H1 (cell line): ENCODE measurements around the gene YIPF1. TPM values are rescaled to one million over a fixed set of nuclear protein-coding genes. Genes with fewer than 3 reads are reported as not detected.

Experiments used
- CTCF ChIA-PET: fragments of 300-600 bp; sonication (Branson Sonifier 250); formaldehyde crosslinking; loops from one replicate; lab custom pipeline; 2021; ENCODE audit not compliant: partially characterized antibody; lab: Charles Lee
- POLR2A ChIA-PET: fragments of 300-600 bp; sonication (Branson Sonifier 250); formaldehyde crosslinking; loops from one replicate; lab custom pipeline; 2021; ENCODE audit warnings: inconsistent platforms; ENCODE audit not compliant: partially characterized antibody; lab: Charles Lee
- DNase-seq, 2 experiments: peaks; one replicate each; pipeline versions ENCODE4 v3.0.0 to v3.0.0-alpha.2; 2010 to 2022; ENCODE audit warnings: low spot score in 2 of 2, low read depth in 1 of 2, mixed read lengths in 1 of 2
- FAIRE-seq: peaks from 2 replicates; lab custom pipeline; 2011; peaks lifted over from hg19 to GRCh38; lab: Jason Lieb, UNC
- H2AFZ ChIP-seq: 2 replicates; pipeline ENCODE4 v1.8.1; 2012; ENCODE audit warnings: low read length, inconsistent platforms
- H2AK5ac ChIP-seq: 2 replicates; pipeline ENCODE4 v1.6.1; 2013; ENCODE audit warnings: low read depth, low read length
- H2BK120ac ChIP-seq: replicated peaks from 2 replicates; pipeline ENCODE3; 2013; ENCODE audit warnings: low read depth, low read length, inconsistent platforms
- H2BK12ac ChIP-seq: 2 replicates; pipeline ENCODE4 v1.6.1; 2013; ENCODE audit warnings: low read depth, low read length
- H2BK15ac ChIP-seq: 2 replicates; pipeline ENCODE4 v1.6.1; 2013; ENCODE audit warnings: low read length
- H2BK20ac ChIP-seq: 2 replicates; pipeline ENCODE4 v1.6.1; 2013; ENCODE audit warnings: low read length
- H2BK5ac ChIP-seq: 2 replicates; pipeline ENCODE4 v1.6.1; 2013; ENCODE audit warnings: low read depth, low read length
- H3K14ac ChIP-seq: 2 replicates; pipeline ENCODE4 v1.6.1; 2013; ENCODE audit warnings: inconsistent platforms; ENCODE audit not compliant: insufficient read length
- H3K18ac ChIP-seq: 2 replicates; pipeline ENCODE4 v1.6.1; 2013; ENCODE audit warnings: low read length; ENCODE audit errors: extremely low read depth
- H3K23ac ChIP-seq: 2 replicates; pipeline ENCODE4 v1.6.1; 2013; ENCODE audit warnings: inconsistent platforms; ENCODE audit not compliant: insufficient read length
- H3K23me2 ChIP-seq: 2 replicates; pipeline ENCODE4 v1.6.1; 2013; ENCODE audit warnings: low read depth, low read length
- H3K27ac ChIP-seq: 2 replicates; pipeline ENCODE4 v1.6.1; 2011; ENCODE audit warnings: low read depth, low read length, inconsistent platforms
- H3K27me3 ChIP-seq, 4 experiments: replicated peaks in 1 of 4; 1 replicate in 1 of 4; 2 replicates in 3 of 4; pipeline versions ENCODE4 v1.6.1 to v1.8.1; 2011 to 2013; ENCODE audit warnings: low read length in 3 of 4, mild to moderate bottlenecking in 3 of 4, inconsistent platforms in 2 of 4, mixed read lengths in 2 of 4, moderate library complexity in 1 of 4; ENCODE audit not compliant: control insufficient read depth in 3 of 4, insufficient read depth in 3 of 4; ENCODE audit errors: extremely low read depth in 1 of 4
- H3K36me3 ChIP-seq, 4 experiments: 2 replicates each; pipeline versions ENCODE4 v1.6.1 to v1.8.1; 2011 to 2013; ENCODE audit warnings: mild to moderate bottlenecking in 4 of 4, low read length in 3 of 4, moderate library complexity in 2 of 4, control low read depth in 1 of 4, inconsistent platforms in 1 of 4; ENCODE audit not compliant: insufficient read depth in 4 of 4, control insufficient read depth in 2 of 4
- H3K4ac ChIP-seq: replicated peaks from 2 replicates; pipeline ENCODE3; 2013; ENCODE audit warnings: low read length, low read depth, mixed read lengths, inconsistent platforms; ENCODE audit not compliant: insufficient read length
- H3K4me1 ChIP-seq, 4 experiments: replicated peaks in 1 of 4; 1 replicate in 1 of 4; 2 replicates in 3 of 4; pipeline versions ENCODE4 v1.6.1 to v1.8.1; 2011 to 2013; ENCODE audit warnings: low read length in 3 of 4, inconsistent platforms in 2 of 4, mixed read lengths in 1 of 4; ENCODE audit not compliant: insufficient read depth in 4 of 4, control insufficient read depth in 3 of 4
- H3K4me2 ChIP-seq, 2 experiments: 2 replicates each; pipeline versions ENCODE4 v1.6.1 to v1.8.1; 2011 to 2013; ENCODE audit warnings: low read depth in 2 of 2, low read length in 2 of 2, control low read depth in 1 of 2, inconsistent platforms in 1 of 2, mild to moderate bottlenecking in 1 of 2; ENCODE audit not compliant: insufficient read depth in 1 of 2
- H3K4me3 ChIP-seq, 4 experiments: fragments of 200-600, 300-600 bp in 1 of 4; sonication (generic), shearing (Covaris generic), sonication (Bioruptor Twin) in 1 of 4; 2 replicates each; pipeline versions ENCODE4 v1.5.1 to v1.8.1; 2011 to 2016; ENCODE audit warnings: low read length in 4 of 4, low read depth in 3 of 4, control low read depth in 2 of 4, inconsistent platforms in 2 of 4, mild to moderate bottlenecking in 2 of 4, mixed read lengths in 1 of 4, moderate library complexity in 1 of 4; ENCODE audit not compliant: insufficient read depth in 2 of 4; ENCODE audit errors: extremely low read depth in 1 of 4
- H3K56ac ChIP-seq: replicated peaks from 2 replicates; pipeline ENCODE3; 2013; ENCODE audit warnings: low read depth, mild to moderate bottlenecking, mixed read lengths, low read length, inconsistent platforms; ENCODE audit not compliant: insufficient read length
- H3K79me1 ChIP-seq: 2 replicates; pipeline ENCODE4 v1.6.1; 2013; ENCODE audit warnings: low read depth, low read length, control low read depth
- H3K79me2 ChIP-seq, 2 experiments: 2 replicates each; pipeline versions ENCODE4 v1.6.1 to v1.8.1; 2012 to 2013; ENCODE audit warnings: low read length in 2 of 2, mild to moderate bottlenecking in 2 of 2, inconsistent platforms in 1 of 2; ENCODE audit not compliant: insufficient read depth in 2 of 2, control insufficient read depth in 1 of 2
- H3K9ac ChIP-seq, 4 experiments: replicated peaks in 1 of 4; 1 replicate in 1 of 4; 2 replicates in 3 of 4; pipeline versions ENCODE4 v1.6.1 to v1.8.1; 2011 to 2013; ENCODE audit warnings: low read depth in 3 of 4, low read length in 3 of 4, control low read depth in 2 of 4, mild to moderate bottlenecking in 2 of 4, moderate library complexity in 2 of 4, inconsistent platforms in 1 of 4; ENCODE audit errors: extremely low read depth in 1 of 4
- H3K9me3 ChIP-seq, 2 experiments: 2 replicates each; pipeline versions ENCODE4 v1.6.1 to v1.8.1; 2012 to 2013; ENCODE audit warnings: mild to moderate bottlenecking in 2 of 2, moderate library complexity in 2 of 2, control low read depth in 1 of 2, inconsistent platforms in 1 of 2, low read depth in 1 of 2, low read length in 1 of 2, mixed read lengths in 1 of 2; ENCODE audit not compliant: insufficient read depth in 2 of 2
- H4K20me1 ChIP-seq, 2 experiments: replicated peaks in 1 of 2; 2 replicates each; pipeline versions ENCODE3 to v1.8.1; 2011 to 2013; ENCODE audit warnings: inconsistent platforms in 2 of 2, low read length in 2 of 2, mild to moderate bottlenecking in 1 of 2; ENCODE audit not compliant: insufficient read depth in 2 of 2, control insufficient read depth in 1 of 2
- H4K5ac ChIP-seq: 2 replicates; pipeline ENCODE4 v1.6.1; 2013; ENCODE audit warnings: low read length, low read depth, mixed read lengths, inconsistent platforms; ENCODE audit not compliant: insufficient read length
- H4K8ac ChIP-seq: 2 replicates; pipeline ENCODE4 v1.8.0; 2013; ENCODE audit warnings: mild to moderate bottlenecking, moderate library complexity, low read length, inconsistent platforms; ENCODE audit not compliant: insufficient read depth; ENCODE audit errors: extremely low read depth
- H4K91ac ChIP-seq: replicated peaks from 2 replicates; pipeline ENCODE3; 2013; ENCODE audit warnings: low read length, mixed read lengths, inconsistent platforms; ENCODE audit not compliant: insufficient read length
- BACH1 ChIP-seq: IDR thresholded peaks from 2 replicates; pipeline ENCODE4 v1.6.1; 2012; ENCODE audit warnings: low read length, improper control_type of control experiment
- BRCA1 ChIP-seq: IDR thresholded peaks from 2 replicates; pipeline ENCODE4 v1.6.1; 2012; ENCODE audit warnings: low read depth, low read length, improper control_type of control experiment
- CHD1 ChIP-seq: IDR thresholded peaks from 2 replicates; pipeline ENCODE4 v1.6.1; 2012; ENCODE audit warnings: low read depth, low read length, improper control_type of control experiment
- EGR1 ChIP-seq: IDR thresholded peaks from 2 replicates; pipeline ENCODE4 v1.6.1; 2011; ENCODE audit warnings: low read depth, low read length, borderline replicate concordance
- POLR2AphosphoS5 ChIP-seq: IDR thresholded peaks from 2 replicates; pipeline ENCODE4 v1.6.1; 2011; ENCODE audit warnings: low read depth, low read length
- SIRT6 ChIP-seq: IDR thresholded peaks from one replicate; pipeline ENCODE4 v1.7.1; 2012; ENCODE audit warnings: low read length, inconsistent platforms
- SP1 ChIP-seq: IDR thresholded peaks from 2 replicates; pipeline ENCODE4 v1.6.1; 2011; ENCODE audit warnings: low read depth, low read length
- TBP ChIP-seq: IDR thresholded peaks from 2 replicates; pipeline ENCODE4 v1.6.1; 2011; ENCODE audit warnings: low read depth, low read length, improper control_type of control experiment
- TEAD4 ChIP-seq: IDR thresholded peaks from 2 replicates; pipeline ENCODE4 v1.6.1; 2012; ENCODE audit warnings: low read depth, low read length, inconsistent platforms, mixed read lengths
- WGBS, 2 experiments: shearing (Covaris generic) in 1 of 2; methylation state at CpG; one replicate each; pipeline versions ENCODE4 v1.1.6 to v1.1.7; 2013 to 2015; ENCODE audit warnings: low lambda C conversion rate in 2 of 2, mixed read lengths in 2 of 2, inconsistent platforms in 1 of 2, low coverage in 1 of 2, missing lambda C conversion rate in 1 of 2; ENCODE audit not compliant: insufficient replicate concordance in 2 of 2, insufficient coverage in 1 of 2, insufficient read length in 1 of 2; ENCODE audit errors: extremely low coverage in 1 of 2, missing lambda C conversion rate in 1 of 2; 5-methylcytosine and 5-hydroxymethylcytosine counted together
- polyA plus RNA-seq, 7 experiments: library from polyadenylated mRNA; depleted of rRNA in 3 of 7; stranded (reverse) in 5 of 7; unstranded in 2 of 7; fragments of >200 nt in 5 of 7; fragments of 200-250 nt in 2 of 7; gene quantifications; 1 replicate in 5 of 7; 2 replicates in 1 of 7; 4 replicates in 1 of 7; pipeline versions ENCODE4 v1.2.1 to v1.2.3, GENCODE V29; 2011 to 2013; ENCODE audit warnings: missing spikeins in 2 of 7, mixed read lengths in 2 of 7
- total RNA-seq: library from RNA; stranded (reverse); fragmentation: NEBNext Ultra II Directional; extraction: Animal tissue kit (Norgen Biotek cat#: 25700); gene quantifications from 2 replicates; pipeline ENCODE4 v1.2.1, GENCODE V29; 2021
- TF ChIP-seq, protein P1 (sequence below): IDR thresholded peaks from 2 replicates; pipeline ENCODE4 v1.6.1; 2011; ENCODE audit warnings: low read depth, mild to moderate bottlenecking, low read length; ENCODE audit not compliant: insufficient read depth
- TF ChIP-seq, protein P2 (sequence below), 3 experiments: IDR thresholded peaks; 1 replicate in 2 of 3; 2 replicates in 1 of 3; pipeline versions ENCODE4 v1.5.1 to v1.6.1; 2011; ENCODE audit warnings: low read length in 3 of 3, mild to moderate bottlenecking in 3 of 3, inconsistent platforms in 2 of 3, low read depth in 1 of 3, moderate library complexity in 1 of 3; ENCODE audit not compliant: insufficient read depth in 1 of 3; ENCODE audit errors: control extremely low read depth in 1 of 3
- TF ChIP-seq, protein P3 (sequence below): IDR thresholded peaks from 2 replicates; pipeline ENCODE4 v1.6.1; 2012; ENCODE audit warnings: inconsistent platforms

Gene YIPF1
- total and polyA plus RNA-seq, 2 of the 8 experiments (the other 6 are each of a cell fraction or from before 2014, with no cell fraction given): 31.8 to 53.7 TPM

DNA sequence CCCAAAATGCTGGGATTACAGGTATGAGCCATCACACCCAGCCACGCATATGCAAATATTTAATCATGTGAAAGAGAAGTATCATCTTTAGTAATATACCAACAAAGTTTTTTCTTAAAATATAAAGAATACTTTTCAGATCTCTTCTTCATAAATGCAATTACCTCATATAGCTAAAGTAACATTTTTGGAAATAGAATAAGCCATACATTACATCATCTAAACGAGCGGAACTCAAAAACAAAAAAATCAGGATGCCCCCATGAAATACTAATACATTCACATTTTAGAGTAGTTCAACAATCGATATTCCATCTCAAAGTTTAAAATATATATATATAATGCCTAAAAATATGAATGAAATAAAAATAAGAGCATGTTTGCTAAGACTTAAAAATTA is 56.2 kb downstream of the YIPF1 start:
- no peak overlapping the region for H3K9ac ChIP-seq
- no peaks in the 10 kb centered on the region; a peak in 1 of 4 replicates for H3K9me3 ChIP-seq
- no peak overlapping the region for H4K8ac ChIP-seq
- H2BK5ac ChIP-seq: no peak overlapping the region
- no peak overlapping the region for H2BK15ac ChIP-seq
- no peak overlapping the region for H3K4me3 ChIP-seq
- H4K20me1 ChIP-seq: peaks cover 0 to 2% of the 10 kb centered on the region in 2 experiments
- no peak overlapping the region for H3K27ac ChIP-seq
- POLR2A ChIA-PET: interaction anchor here (0.7 kb wide), 1 partner anchor 1404 kb away, joined by 3 read pairs; no protein-coding TSS in a partner anchor
- no peak overlapping the region for H3K4me2 ChIP-seq
- no peak overlapping the region for H2AK5ac ChIP-seq
- no peak overlapping the region for H2BK20ac ChIP-seq
- no peaks in the 10 kb centered on the region for H3K4me1 ChIP-seq
- no peak overlapping the region for H3K18ac ChIP-seq
- CTCF ChIA-PET: interaction anchor here (0.7 to 2.7 kb wide), 3 partner anchors 22 to 240 kb away, joined by 3 to 10 read pairs (median 4); no protein-coding TSS in a partner anchor
- H2AFZ ChIP-seq: no peak overlapping the region
- no peak overlapping the region for H3K4ac ChIP-seq
- no peak overlapping the region for H3K23ac ChIP-seq
- 97% methylated on average over 4 of the region's 4 CpGs; no CpG with 5 or more reads in 1 of the 2 experiments for whole genome bisulfite sequencing, 2 experiments
- no peak overlapping the region for H4K91ac ChIP-seq
- peaks cover 21 to 58% of the 10 kb centered on the region in 2 experiments for H3K79me2 ChIP-seq
- peaks cover 7% of the 10 kb centered on the region; the same call in 1 of the 2 replicates for H3K23me2 ChIP-seq
- peaks cover 0 to 19% (median 5%) of the 10 kb centered on the region in 4 experiments; a peak in 6 of 8 replicates for H3K36me3 ChIP-seq
- H2BK120ac ChIP-seq: no peak overlapping the region
- no peak overlapping the region for H2BK12ac ChIP-seq
- H3K14ac ChIP-seq: no peak overlapping the region
- H3K79me1 ChIP-seq: no peaks in the 10 kb centered on the region
- no peak overlapping the region for H3K56ac ChIP-seq
- H3K27me3 ChIP-seq: no peaks in the 10 kb centered on the region
- DNase-seq: no peak
- FAIRE-seq: no peak
- H4K5ac ChIP-seq: no peak overlapping the region
- TF ChIP-seq TBP (no peak), CHD1 (no peak), SP1 (no peak), BRCA1 (no peak), EGR1 (no peak), POLR2AphosphoS5 (no peak), SIRT6 (no peak), TEAD4 (no peak), BACH1 (no peak)
- TF ChIP-seq, protein P1, sequence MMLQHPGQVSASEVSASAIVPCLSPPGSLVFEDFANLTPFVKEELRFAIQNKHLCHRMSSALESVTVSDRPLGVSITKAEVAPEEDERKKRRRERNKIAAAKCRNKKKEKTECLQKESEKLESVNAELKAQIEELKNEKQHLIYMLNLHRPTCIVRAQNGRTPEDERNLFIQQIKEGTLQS: no peak
- TF ChIP-seq, protein P2, sequence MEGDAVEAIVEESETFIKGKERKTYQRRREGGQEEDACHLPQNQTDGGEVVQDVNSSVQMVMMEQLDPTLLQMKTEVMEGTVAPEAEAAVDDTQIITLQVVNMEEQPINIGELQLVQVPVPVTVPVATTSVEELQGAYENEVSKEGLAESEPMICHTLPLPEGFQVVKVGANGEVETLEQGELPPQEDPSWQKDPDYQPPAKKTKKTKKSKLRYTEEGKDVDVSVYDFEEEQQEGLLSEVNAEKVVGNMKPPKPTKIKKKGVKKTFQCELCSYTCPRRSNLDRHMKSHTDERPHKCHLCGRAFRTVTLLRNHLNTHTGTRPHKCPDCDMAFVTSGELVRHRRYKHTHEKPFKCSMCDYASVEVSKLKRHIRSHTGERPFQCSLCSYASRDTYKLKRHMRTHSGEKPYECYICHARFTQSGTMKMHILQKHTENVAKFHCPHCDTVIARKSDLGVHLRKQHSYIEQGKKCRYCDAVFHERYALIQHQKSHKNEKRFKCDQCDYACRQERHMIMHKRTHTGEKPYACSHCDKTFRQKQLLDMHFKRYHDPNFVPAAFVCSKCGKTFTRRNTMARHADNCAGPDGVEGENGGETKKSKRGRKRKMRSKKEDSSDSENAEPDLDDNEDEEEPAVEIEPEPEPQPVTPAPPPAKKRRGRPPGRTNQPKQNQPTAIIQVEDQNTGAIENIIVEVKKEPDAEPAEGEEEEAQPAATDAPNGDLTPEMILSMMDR (IDR thresholded peaks at IDR 0.05; ENCODE audit: control extremely low read depth in 1 of 3, insufficient read depth in 1 of 3, low read depth in 1 of 3, low read length in 3 of 3): no peak
- TF ChIP-seq, protein P3, sequence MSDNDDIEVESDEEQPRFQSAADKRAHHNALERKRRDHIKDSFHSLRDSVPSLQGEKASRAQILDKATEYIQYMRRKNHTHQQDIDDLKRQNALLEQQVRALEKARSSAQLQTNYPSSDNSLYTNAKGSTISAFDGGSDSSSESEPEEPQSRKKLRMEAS: no peak
